ENCODE results near the gene STK10.

DNA sequence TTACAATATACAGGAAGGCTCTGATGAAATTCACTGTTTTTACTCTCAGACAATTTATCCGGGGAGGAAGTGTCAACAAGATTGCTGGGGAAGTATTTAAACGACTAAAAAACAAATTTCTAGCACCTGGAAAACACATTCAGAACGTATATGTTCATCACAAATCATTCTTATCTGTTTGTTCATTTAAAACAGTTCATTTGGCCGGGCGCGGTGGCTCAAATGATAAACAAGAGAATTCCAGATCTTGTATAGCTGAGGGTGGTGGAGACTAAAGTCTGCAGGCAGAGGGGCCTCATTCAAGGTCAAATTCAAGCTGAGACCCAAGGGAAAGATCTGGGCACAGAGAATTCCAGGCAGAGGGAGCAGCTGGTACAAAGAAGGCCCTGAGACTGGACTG, 90.0 kb downstream of the STK10 start:
- TF ChIP-seq, protein P1, sequence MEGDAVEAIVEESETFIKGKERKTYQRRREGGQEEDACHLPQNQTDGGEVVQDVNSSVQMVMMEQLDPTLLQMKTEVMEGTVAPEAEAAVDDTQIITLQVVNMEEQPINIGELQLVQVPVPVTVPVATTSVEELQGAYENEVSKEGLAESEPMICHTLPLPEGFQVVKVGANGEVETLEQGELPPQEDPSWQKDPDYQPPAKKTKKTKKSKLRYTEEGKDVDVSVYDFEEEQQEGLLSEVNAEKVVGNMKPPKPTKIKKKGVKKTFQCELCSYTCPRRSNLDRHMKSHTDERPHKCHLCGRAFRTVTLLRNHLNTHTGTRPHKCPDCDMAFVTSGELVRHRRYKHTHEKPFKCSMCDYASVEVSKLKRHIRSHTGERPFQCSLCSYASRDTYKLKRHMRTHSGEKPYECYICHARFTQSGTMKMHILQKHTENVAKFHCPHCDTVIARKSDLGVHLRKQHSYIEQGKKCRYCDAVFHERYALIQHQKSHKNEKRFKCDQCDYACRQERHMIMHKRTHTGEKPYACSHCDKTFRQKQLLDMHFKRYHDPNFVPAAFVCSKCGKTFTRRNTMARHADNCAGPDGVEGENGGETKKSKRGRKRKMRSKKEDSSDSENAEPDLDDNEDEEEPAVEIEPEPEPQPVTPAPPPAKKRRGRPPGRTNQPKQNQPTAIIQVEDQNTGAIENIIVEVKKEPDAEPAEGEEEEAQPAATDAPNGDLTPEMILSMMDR (IDR thresholded peaks at IDR 0.05): no peak
- TF ChIP-seq POLR2A (IDR thresholded peaks at IDR 0.05): no peak
- no peak for TF ChIP-seq POLR2AphosphoS5 (IDR thresholded peaks at IDR 0.05)
- no peak for TF ChIP-seq EP300 (IDR thresholded peaks at IDR 0.05)
